ENCODE results near the gene POLR2J.
"Not testable (repeated sequence)": the region's sequence is repeated elsewhere in the genome, so short reads cannot be mapped to it uniquely, and the experiment has no call there.

POLR2J gene

GRCh38 chr7:102494473-102495149 lies 15.9 kb upstream of the POLR2J start:
- DNase-seq: not testable (repeated sequence)

- not testable (repeated sequence) for DNase-seq
Observed at GRCh38 chr7:102494026-102494425, 15.3 kb upstream of the POLR2J start.

- not testable (repeated sequence) for DNase-seq
Observed at GRCh38 chr7:102493220-102493935, 14.7 kb upstream of the POLR2J start.

- not testable (repeated sequence) for DNase-seq
Observed at GRCh38 chr7:102490529-102491075, 11.9 kb upstream of the POLR2J start.

GRCh38 chr7:102484317-102484716 lies 5.6 kb upstream of the POLR2J start:
- DNase-seq: not testable (repeated sequence)

GRCh38 chr7:102481962-102482361 lies 3.2 kb upstream of the POLR2J start:
- not testable (repeated sequence) for DNase-seq

- DNase-seq: not testable (repeated sequence)
Observed at GRCh38 chr7:102479982-102480637, 1.4 kb upstream of the POLR2J start.

- not testable (repeated sequence) for DNase-seq
Observed at GRCh38 chr7:102479209-102479584, 475 bp upstream of the POLR2J start.

- DNase-seq: not testable (repeated sequence)
Observed at GRCh38 chr7:102474736-102475435, 3.8 kb downstream of the POLR2J start.

GRCh38 chr7:102474116-102474515 lies 4.6 kb downstream of the POLR2J start:
- DNase-seq: not testable (repeated sequence)

- no peak for DNase-seq
Observed at GRCh38 chr7:102473271-102473991, 5.3 kb downstream of the POLR2J start.

GRCh38 chr7:102472126-102473041 lies 6.3 kb downstream of the POLR2J start:
- no peak for DNase-seq

- DNase-seq: no peak
Observed at GRCh38 chr7:102471791-102472125, 7.0 kb downstream of the POLR2J start.

- no peak for DNase-seq
Observed at GRCh38 chr7:102469972-102470825, 8.5 kb downstream of the POLR2J start.

- DNase-seq: no peak
Observed at GRCh38 chr7:102469351-102469971, 9.3 kb downstream of the POLR2J start.

GRCh38 chr7:102468478-102469350 lies 10.0 kb downstream of the POLR2J start:
- no peak for DNase-seq

GRCh38 chr7:102467581-102468477 lies 10.9 kb downstream of the POLR2J start:
- no peak for DNase-seq

- no peak for DNase-seq
Observed at GRCh38 chr7:102466097-102466496, 12.6 kb downstream of the POLR2J start.

Measured in islet precursor cell (in vitro differentiated cells).